ENCODE results near the gene DTNB. TPM values are rescaled to one million over a fixed set of nuclear protein-coding genes. Genes with fewer than 3 reads are reported as not detected.

Gene DTNB
- total RNA-seq, 1 donor from 2014 or later: 4.2 TPM

DNA sequence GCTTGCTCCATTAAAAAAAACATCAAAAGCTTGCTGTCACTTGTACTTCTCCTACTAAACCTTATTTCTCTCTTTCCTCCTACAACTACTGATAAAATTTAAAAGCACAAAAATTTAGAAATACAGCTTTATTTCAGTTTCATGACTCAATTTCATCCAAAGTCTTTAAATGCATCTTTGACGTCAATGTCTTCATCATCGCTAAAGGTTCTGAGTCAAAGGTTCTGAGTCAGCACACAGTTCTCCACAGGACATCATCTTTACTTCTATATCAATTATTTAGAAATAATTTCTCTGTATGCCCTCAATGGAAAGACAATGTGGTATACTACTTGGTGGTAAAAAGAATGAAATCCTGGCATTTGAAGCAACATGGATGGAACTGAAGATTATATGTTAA lies 167.8 kb downstream of the DTNB start:
- no peak for DNase-seq (ENCODE audit: low read depth in 2 of 2)

DNA sequence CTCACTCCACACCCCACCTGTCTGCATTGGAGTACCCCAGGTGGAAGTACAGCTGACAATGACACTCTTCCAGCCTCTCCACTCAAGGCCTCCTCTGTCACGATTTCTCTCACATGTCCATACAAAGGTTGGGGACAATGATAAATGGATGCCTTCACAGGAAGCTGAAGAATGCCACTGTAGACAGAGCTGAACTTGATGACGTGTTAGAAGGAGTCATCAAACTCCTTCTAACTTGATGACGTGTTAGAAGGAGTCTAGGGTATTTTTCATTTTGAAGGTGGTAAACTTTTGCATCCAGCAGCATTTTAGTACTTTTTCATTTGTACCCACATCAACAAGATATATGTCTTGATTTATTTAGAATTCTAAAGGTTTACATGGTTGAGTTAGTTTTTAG lies 168.2 kb downstream of the DTNB start:
- DNase-seq (ENCODE audit: low read depth in 2 of 2): no peak

DNA sequence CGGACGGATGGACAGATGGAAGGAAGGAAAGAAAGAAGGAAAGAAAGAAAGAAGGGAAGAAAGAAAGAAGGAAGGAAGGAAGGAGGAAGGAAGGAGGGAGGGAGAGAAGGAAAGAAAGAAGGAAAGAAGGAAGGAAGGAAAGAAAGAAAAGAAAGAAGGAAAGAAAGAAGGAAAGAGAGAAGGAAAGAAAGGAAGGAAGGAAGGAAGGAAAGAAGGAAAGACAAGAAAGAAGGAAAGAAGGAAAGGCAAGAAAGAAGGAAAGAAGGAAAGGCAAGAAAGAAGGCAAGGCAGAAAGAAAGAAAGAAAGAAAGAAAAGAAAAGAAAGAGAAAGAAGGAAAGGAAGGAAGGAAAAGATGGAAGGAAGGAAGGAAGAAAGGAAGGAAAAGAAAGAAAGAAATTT lies 169.1 kb downstream of the DTNB start:
- DNase-seq (ENCODE audit: low read depth in 2 of 2): no peak

DNA sequence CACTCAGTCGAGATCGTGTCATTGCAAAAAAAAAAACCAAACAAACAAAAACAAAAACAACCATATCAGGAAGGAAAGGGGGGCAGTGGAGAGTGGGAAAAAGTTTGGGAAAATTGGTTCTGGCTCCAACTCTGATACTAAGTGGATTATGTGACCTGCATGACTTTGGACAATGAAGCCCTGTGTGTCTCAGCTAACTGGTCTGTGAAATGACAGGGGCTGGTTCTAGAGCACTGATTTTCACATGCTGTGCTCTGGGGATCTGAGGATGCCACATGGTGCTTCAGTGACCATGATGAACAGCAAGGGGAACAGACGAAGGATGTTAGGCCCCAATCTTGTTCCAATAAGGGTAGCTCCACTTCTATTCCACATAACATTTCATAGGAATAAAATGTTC lies 174.2 kb downstream of the DTNB start:
- DNase-seq (ENCODE audit: low read depth in 2 of 2): no peak

DNA sequence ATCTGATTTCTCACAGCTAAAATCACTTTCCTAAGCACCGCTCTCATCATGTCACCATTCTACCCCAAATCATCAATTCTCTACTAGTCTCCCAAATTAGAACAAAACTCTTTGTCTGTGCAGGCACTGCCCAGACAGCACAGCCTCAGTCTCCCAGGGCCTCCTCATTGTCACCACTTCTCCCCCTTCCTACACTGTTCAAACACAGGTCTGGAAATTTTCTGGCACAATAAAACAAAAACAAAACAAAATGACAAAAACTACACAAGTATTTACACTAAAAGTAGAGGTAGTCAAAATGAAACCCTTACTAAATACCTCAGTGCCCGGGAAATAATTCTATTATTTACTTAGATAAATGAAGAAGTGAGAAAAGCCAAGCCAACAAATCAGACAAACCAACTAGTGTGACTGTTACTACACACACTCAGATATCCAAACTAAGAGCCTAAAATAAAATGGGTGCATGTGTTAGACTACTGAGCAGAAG lies 175.4 kb downstream of the DTNB start:
- no peak for DNase-seq (ENCODE audit: low read depth in 2 of 2)

DNA sequence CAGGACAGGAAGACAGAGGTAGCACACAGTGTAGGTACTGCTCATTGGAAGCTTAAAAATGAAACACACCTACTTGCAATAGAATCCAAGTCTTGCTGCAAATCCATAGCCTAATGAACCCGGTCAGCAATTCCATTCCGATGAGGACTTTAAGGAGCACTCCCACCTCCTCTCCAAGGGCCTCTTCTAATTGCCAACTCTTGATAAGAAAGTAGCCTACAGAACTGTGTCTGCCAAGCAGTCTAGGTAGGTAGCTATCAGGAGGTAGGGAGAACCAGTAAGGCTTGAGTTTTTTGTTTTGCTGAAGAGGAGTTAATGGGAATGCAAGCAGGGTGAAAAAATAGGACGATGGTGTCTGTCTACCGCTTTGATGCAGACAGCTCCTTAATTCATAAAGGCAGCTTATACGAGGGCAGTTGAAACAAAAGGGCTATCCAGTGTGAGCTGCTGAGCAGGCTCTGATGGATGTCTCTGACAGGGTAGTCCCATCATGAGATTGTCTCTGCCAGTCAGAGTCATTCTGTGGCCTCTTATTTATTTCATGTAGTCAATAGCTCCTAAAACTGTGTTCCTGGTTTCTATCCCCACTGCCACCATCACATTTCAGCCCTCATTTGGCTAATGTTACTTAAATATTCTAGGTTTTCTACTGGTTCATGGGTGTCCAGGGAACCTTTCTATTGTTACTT lies 176.0 kb downstream of the DTNB start:
- DNase-seq (ENCODE audit: low read depth in 2 of 2): no peak

DNA sequence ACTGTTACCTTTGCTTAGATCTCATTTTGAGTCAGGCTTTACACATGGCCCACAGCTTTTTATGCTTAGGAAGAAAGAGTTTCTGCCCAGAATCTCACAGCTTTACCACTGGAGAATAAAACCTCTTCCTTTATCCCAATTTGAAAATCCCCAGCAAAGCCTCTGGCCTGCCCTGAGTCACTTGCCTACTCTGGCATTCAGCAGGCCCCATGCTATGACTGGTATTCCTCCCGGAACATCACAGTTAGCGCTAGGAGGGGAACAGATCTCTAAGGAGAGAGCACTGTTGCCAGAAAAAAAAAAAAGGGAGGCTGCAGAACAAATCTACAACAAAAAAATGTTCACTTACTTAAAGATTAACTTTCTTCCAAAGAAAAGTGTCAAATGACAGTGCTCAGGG lies 178.8 kb downstream of the DTNB start:
- DNase-seq (ENCODE audit: low read depth in 2 of 2): no peak

DNA sequence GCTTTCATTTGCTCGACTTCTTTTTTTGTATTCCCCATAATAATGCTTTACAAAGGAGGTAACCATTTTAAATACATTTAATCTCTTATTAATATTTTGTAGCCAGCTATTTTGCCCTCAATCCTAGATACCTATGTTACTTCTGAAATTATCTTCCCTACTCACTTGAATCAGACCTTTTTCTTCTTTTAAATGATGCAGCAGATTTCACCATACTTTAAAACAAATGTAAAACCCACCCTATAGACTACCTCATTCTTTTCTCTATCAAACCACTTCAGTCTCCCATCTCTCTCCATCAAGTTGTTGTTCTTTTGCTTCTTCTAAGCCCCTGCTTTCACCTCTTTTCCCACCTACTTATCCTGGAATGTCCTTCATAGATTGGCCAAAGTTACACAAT lies 180.2 kb downstream of the DTNB start:
- DNase-seq (ENCODE audit: low read depth in 2 of 2): no peak

DNA sequence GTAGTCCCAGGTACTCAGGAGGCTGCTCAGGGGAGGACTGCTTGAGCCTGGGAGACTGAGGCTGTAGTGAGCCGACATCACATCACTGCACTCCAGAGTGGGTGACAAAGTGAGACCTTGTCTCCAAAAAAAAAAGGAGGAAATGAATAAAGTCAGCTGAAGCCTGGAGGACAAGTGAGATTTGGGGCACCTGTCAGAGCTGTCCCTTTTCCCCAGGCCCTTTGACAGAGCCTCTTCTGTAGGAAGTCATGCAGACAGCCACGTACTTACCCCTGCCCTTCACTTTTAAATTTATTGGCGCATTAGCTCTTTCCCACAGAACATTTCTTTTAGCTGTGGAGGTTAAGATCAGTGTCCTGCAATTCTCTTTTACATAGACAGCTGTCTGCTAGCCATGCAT lies 180.7 kb downstream of the DTNB start:
- DNase-seq (ENCODE audit: low read depth in 2 of 2): no peak

DNA sequence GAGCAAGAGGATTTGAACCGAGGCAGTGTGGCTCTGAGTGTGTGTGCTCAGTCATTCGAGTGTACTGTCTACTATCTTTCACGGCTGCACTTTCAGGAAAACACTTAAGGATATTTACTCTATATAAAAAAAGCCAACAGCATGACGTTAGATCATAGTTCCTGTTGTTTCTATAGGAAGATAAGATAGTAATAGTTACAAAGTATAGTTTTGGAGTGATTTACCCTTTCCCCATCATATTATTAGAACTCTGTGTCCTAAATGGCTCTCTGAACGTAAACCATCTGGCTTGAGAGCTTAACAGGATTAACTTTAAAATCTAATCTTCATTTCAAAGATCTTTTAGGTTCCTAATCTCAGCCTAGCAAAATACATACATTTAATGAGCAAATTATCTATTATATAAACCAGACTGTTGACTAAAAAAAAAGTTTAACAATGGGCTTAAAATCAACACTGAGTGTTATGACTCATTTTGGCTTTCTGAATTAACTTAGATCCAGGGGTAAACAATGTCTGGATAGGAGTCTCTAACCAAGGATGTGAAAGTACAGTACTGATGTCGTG lies 181.3 kb downstream of the DTNB start:
- peak; percentile 23 to 55 for DNase-seq (ENCODE audit: low read depth in 2 of 2)

DNA sequence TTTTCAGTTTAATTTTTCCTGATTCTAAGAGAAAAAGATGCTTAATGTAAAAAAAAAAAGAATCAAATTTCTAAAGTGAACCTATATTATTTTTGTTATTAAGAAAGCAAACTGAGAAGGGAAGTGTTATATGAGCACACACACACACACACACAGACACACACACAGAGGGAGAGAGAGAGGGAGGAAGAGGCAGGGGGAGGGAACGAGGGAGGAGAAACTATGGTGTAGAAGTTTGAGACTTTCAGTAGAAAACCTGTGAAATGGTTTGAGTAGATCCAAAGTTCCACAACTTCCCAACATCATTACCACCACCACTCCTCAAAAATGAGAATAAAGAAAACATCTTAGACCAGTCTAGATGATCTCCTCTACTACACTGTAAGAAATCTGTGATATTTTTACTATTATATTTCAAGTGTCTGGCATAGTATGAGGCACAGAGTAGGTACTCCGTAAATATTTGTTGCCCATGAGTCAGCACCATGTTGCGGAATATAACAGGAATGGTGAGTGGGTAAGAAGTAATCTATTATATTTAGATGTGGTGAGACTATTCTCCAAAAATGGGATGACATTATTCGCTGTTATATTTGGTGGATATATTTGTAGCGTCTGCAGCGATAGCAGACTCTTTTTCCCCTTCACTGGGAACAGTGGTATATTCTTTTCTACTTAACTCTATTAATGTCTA lies 182.2 kb downstream of the DTNB start:
- DNase-seq (ENCODE audit: low read depth in 2 of 2): no peak

DNA sequence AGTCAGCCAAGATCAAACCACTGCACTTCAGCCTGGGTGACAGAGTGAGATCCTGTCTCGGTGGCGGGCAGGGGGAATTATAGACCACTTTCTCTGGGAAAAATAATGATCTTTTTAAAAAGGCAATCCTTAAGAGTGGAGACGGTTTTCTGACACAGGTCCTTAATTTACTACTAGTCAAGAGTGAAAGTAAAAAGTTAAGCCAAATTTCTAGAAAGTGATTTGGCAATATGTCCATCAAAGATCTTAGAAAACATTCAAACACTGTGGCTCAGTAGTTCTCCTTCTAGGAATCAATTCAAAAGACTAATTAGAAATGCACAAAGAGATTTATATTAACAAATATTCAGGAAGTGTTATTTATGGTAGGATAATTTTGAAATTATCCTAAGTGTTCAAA lies 183.2 kb downstream of the DTNB start:
- DNase-seq (ENCODE audit: low read depth in 2 of 2): no peak

DNA sequence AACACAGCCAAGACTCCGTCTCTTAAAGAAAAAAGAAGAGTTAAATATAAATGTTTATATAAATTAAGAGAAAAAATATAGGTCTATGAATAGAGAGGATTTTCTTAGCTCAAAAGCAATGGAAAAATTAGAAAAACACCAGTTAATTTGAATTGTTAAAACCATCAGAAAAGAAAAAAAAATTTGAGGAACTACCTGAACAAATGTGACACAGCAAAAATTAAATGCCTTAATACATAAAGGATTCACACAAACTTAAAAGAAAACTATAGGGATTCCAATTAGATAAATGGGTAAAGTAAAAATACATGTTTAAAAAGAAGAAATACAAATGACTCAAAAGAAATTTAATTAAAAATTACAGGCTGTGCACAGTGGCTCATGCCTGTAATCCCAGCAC lies 183.7 kb downstream of the DTNB start:
- no peak for DNase-seq (ENCODE audit: low read depth in 2 of 2)

DNA sequence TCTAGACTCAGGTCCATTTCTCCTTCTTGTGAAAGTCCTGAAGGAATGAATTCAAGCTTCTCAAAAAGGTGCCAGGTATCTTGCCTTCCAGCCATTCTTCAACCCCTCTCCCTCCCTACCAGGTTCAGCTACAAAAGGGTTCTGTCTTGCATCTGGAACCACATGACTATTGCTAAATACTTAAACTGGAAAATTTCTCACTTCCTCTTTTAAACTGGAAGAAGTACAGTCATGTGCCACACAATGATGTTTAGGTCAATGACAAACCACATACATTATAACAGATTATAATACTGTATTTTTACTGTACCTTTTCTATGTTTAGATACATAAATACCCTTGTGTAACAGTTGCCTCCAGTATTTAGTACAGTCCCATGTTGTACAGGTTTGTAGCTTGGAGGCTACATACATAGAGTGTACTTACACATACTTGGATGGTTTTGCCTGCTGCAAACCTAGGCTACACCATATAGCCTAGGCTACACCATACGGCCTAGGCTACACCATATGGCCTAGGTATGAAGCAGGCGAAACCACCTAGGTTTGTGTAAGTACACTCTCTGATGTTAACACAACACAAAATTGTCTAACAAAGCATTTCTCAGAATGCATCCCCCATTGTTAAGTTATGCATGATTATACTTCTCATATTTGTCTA lies 189.6 kb downstream of the DTNB start:
- no peak for DNase-seq (ENCODE audit: low read depth in 2 of 2)

DNA sequence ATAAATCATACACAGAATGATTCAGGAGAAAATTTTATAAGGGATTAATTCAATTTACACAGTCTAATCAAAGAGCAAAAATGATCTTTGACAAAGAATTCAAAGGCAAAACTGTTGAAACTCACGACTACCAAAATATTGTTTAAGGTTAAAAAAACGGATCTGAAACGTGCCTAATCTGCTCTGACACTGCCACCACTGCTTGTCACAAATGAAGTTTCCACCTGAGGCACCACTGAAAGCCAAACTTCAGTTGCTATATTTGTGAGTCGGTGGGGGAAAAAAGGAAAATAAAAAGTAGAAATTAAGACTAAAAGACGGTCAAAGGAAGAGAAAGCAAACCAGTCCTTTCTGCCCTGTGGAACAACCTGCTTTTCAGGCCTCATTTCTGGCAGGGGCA lies 191.0 kb downstream of the DTNB start:
- no peak for DNase-seq (ENCODE audit: low read depth in 2 of 2)

DNA sequence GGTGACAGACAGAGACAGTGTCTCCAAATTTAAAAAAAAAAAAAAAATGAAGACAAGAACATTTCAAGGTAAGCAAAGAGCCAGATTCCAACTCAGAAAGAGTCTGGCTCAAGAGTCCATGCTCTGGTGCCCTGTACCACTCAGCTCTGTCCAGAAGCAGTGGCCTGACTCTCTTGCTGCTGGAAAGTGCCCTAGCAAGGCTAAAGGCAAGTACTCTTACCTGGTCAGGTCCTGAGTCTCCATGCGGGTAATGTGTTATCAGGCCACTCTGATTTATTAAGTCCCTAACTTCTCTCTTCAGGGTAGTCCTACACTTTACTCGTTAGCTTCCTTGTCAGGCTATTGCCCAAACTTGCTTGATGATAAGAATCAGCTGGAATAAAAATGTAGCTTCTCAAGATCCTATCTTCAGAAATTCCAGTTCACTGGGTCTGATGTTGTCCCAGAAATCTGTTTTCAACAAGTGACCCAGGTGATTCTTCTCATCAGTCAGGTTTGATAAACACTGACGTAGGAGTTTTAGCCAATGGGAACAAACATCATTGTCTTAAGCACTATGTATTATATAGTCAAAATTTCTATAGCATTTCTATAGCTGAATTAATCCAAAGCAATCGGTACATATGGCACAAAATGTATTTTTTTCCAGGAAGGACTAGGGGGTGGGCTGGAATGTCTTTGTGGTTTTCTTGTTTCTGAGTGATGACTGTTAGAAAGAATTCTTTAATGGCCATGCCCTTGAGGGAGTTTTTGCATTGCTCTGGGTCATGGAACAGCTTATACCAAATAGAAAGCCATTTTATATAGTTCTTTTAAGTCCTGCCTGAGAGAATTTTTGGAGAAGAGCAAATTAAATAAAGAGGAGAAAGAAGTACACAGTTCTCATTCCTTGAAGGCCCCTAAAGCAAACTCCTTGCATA lies 191.7 kb downstream of the DTNB start:
- DNase-seq (ENCODE audit: low read depth in 2 of 2): no peak

DNA sequence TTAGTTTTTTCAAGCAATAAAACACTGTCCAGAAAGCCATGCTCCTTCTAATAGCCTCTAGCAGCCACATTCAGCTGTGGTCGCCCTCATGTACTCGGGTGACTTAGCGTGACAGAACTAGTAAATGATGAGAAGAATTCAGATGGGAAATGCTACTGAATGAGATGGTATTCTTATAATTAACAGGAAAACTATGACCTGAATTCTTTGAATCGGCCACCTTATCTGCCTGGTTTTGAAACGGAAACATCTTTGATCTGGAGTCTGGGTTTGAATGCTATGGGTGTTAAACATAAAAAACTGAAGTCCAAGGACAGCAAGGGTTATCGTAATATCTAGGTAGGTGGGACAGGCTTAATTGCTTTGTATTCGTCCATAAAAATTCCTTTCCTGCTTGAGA lies 192.8 kb downstream of the DTNB start:
- no peak for DNase-seq (ENCODE audit: low read depth in 2 of 2)

DNA sequence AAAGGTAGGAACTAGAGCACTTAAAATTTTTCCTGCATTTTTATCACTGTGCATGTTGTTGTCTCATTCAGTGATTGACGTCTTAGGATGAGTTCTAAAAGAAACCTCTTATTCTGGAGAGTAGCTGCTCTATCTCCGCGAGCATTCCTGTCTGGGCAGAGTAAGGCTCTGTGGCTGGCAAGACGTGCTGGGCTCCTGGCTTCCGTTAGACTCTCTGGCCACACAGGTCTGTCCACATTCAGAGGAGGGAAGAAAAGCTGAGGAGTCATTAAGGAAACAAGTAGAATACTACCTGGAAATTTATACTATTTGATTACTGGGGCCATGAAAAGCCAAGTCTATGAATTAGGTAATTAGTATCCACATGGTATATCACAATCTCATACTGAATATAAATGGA lies 193.6 kb downstream of the DTNB start:
- DNase-seq (ENCODE audit: low read depth in 2 of 2): no peak

DNA sequence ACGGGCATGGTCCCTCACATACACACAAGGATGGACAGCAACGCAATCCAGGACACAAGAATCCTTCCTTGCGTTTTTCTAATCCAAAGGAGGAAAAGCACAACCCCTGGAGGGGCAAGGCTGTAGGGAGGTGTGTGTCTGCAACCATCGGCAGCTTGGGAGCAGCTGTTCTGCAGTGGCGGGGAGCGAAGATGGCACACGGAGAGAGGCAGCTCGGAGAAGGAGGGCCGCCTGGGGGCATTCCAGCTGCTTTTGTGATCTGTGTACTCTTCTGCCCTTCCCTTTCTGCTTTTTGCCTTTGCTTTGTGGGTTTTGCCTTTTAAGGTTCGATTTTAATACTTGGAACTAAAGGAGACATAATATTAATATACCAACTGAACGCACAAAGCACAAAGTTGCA lies 194.6 kb downstream of the DTNB start:
- DNase-seq (ENCODE audit: low read depth in 2 of 2): no peak

DNA sequence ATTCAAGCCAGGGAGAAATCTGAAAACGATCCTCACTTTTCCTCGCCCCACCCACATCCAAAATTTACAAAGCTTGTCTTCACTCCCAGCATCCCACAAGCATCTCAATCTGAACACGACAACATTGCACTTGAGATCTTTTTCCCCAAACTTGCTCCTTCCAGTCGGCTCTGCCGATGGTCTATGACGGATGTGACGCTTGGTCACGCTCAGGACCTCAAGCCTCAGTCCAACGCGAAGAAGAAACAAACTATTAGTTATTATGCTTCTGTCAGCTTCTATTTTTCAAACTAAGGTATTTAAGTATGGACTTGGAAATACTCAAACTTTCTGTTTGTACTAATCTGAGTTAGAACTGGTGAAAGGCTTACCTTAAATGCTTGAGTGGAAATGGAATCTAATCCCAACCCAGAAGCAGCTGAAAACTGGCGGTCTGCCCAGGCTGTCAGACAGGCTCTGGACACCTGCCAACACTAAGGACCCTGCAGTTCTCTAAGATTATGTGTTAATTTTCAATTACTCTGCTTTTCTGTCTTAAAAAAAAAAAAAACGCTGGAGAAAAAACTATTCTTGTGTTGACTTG lies 199.5 kb downstream of the DTNB start:
- peak; percentile 28 to 49 for DNase-seq (ENCODE audit: low read depth in 2 of 2)

DNA sequence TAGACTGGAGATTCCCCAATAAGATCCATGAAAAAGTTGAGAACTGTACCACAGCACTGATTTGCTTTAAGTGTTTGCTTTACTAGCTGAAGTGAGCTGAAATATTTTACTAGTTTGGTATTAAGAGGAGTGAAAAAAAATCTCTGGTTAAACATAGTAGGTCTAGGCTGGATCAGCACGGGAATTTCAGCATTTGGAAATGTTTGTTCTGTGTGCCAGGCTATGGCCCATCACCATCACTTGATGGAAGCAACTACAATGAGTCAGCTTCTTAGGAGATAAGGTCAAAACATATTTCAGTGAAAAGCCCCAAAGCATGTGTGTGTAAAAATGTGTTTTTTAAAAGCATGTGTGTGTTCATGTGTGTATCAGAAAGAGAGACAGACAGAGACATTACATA lies 200.2 kb downstream of the DTNB start:
- no peak for DNase-seq (ENCODE audit: low read depth in 2 of 2)

Data from lung microvascular endothelial cell (primary cell).